Activated naive CD8-positive, alpha-beta T cell (primary cell): ENCODE measurements around the gene NLGN1.

Experiments used
- H3K27ac Mint-ChIP-seq: one replicate; pipeline ENCODE4 v1.8.0; 2021; ENCODE audit warnings: mixed read lengths
- H3K27me3 Mint-ChIP-seq: one replicate; pipeline ENCODE4 v1.8.0; 2021; ENCODE audit warnings: mixed read lengths
- H3K36me3 Mint-ChIP-seq: one replicate; pipeline ENCODE4 v1.8.0; 2021; ENCODE audit warnings: mixed read lengths
- H3K4me1 Mint-ChIP-seq: one replicate; pipeline ENCODE4 v1.8.0; 2021; ENCODE audit warnings: low read depth, mixed read lengths
- H3K4me3 Mint-ChIP-seq: one replicate; pipeline ENCODE4 v1.8.0; 2021; ENCODE audit warnings: mild to moderate bottlenecking, mixed read lengths
- H3K9me3 Mint-ChIP-seq: one replicate; pipeline ENCODE4 v1.8.0; 2021; ENCODE audit warnings: low read depth, mixed read lengths

The NLGN1 gene

DNA sequence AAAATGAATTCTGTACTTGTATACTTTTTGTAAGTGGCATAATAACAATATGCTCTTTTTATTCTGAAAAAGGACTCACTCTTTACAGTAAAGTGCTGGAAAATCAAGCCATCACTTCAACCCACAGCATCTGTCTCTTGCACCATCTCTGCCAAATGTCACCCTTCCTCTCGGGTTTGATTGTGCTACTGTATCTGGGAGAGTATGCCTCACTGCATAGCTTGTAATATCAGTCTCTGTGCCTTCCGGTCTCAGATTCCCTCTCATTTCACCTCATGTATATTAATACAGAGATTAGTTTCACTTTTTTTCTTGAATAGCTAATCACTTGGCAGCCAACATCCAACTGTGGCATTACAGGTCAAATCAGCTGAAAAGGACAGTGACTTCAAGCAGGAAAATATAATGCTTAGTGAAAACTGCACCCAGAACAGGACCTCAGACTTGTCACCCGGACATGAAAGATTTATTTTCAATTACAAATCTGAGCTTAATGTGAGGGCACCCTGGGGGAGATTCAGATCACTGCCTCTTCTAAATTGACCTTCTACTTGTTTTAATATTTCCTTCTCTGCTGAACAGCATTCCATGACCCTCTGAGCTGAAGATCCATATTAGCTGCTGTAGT lies 855.8 kb downstream of the NLGN1 start:
- no peaks in the 10 kb centered on the region for H3K4me1 Mint-ChIP-seq
- no peaks in the 10 kb centered on the region for H3K27me3 Mint-ChIP-seq
- H3K27ac Mint-ChIP-seq, result no peak overlapping the region
- H3K4me3 Mint-ChIP-seq, result no peak overlapping the region
- H3K36me3 Mint-ChIP-seq, result no peaks in the 10 kb centered on the region
- peaks cover 5% of the 10 kb centered on the region for H3K9me3 Mint-ChIP-seq

DNA sequence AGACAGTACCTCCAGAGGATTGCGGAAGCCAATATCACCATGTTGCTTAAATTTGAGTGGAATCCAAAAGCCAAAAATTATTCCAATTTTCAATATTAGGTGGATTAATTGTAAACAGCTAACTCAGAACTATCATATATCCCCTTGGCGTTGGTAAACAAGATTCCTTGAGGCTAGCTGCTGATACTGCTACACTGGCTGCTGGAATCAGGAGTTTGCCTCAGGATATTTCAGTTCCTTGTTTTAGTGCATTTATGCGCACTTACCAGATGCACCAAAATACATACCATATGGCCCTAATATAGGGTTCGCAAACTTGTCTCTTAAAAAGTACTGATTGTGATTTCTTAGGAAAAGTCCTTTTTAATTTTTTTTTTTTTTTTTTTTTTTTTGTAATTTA lies 856.4 kb downstream of the NLGN1 start:
- Mint-ChIP-seq H3K27ac (no peak overlapping the region), H3K4me3 (no peak overlapping the region), H3K27me3 (no peaks in the 10 kb centered on the region), H3K9me3 (peaks cover 5% of the 10 kb centered on the region), H3K36me3 (no peaks in the 10 kb centered on the region), H3K4me1 (no peaks in the 10 kb centered on the region)

DNA sequence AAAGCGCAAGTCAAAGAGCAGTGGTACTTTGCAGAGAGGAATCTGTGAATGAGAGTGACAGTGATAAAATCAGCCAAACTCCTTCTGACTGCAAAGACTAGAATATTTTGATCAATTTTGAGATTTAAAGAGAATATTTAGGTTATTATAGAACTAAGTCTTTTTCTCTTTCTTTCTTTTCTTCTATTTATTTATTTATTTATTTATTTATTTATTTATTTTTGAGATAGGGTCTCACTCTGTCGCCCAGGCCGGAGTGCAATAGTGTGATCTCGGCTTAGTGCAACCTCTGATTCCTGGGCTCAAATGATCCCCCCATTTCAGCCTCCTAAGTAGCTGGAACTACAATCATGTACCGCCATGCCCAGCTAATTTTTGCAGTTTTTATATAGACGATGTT lies 857.9 kb downstream of the NLGN1 start:
- Mint-ChIP-seq H3K36me3 (no peaks in the 10 kb centered on the region), H3K9me3 (peaks cover 5% of the 10 kb centered on the region), H3K4me1 (no peaks in the 10 kb centered on the region), H3K4me3 (no peak overlapping the region), H3K27ac (no peak overlapping the region), H3K27me3 (no peaks in the 10 kb centered on the region)

DNA sequence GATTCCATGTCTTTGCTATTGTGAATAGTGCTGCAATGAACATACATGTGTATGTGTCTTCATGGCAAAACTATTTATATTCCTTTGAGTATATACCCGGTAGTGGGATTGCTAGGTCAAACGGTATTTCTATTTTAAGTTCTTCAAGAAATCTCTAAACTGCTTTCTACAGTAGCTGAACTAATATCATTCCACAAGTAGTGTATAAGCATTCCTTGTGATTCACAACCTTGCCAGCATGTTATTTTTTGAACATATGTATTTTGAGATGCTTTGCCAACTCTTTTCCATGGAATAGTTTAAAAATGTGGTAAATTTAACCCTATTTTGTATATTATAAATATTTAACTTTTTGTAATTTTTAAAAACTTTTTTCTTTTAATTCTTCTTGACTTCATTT lies 868.9 kb downstream of the NLGN1 start:
- no peaks in the 10 kb centered on the region for H3K9me3 Mint-ChIP-seq
- H3K4me3 Mint-ChIP-seq, result no peak overlapping the region
- no peaks in the 10 kb centered on the region for H3K36me3 Mint-ChIP-seq
- no peaks in the 10 kb centered on the region for H3K27me3 Mint-ChIP-seq
- H3K4me1 Mint-ChIP-seq, result no peaks in the 10 kb centered on the region
- H3K27ac Mint-ChIP-seq, result no peak overlapping the region

DNA sequence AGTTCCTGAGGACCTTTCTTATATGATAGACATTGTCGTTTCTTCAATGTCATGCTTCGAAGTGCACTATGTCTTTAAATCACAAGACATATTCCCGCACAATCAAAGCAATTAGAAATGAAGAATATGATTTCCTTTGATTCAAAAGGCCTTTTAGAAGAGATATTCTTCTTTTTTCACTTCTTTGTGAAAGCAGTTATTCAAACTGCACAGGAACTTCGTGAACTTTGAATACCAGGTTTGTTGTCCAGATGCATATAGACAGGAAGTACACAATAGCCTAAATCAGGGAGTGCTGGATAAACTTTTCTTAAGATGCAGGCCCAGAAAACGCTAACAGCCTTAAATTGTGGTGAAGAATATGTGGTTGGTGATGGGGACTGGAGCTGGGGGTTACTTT lies 870.5 kb downstream of the NLGN1 start:
- H3K9me3 Mint-ChIP-seq, result no peaks in the 10 kb centered on the region
- H3K27me3 Mint-ChIP-seq, result no peaks in the 10 kb centered on the region
- no peaks in the 10 kb centered on the region for H3K36me3 Mint-ChIP-seq
- no peak overlapping the region for H3K4me3 Mint-ChIP-seq
- H3K27ac Mint-ChIP-seq, result no peak overlapping the region
- H3K4me1 Mint-ChIP-seq, result no peaks in the 10 kb centered on the region

DNA sequence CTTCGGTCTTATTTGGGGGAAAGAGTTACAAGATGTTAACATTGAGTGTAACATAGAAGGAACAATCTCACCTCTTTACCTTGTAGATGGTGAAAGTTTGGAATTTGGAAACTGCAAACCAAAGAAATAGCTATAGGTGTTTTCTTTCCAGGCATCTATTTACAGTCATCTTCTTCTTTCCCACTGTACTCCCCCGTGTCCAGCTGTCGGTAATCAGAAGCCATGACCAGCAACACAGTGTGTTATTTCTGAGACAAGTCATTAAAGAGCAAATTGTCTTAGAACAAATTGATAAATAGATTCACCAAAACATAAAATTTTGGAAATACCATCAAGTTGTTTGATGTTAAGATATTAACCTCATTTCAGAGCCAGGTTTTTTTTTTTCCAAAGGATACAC lies 871.0 kb downstream of the NLGN1 start:
- H3K4me1 Mint-ChIP-seq, result no peaks in the 10 kb centered on the region
- no peak overlapping the region for H3K4me3 Mint-ChIP-seq
- no peak overlapping the region for H3K27ac Mint-ChIP-seq
- H3K27me3 Mint-ChIP-seq, result no peaks in the 10 kb centered on the region
- H3K36me3 Mint-ChIP-seq, result no peaks in the 10 kb centered on the region
- H3K9me3 Mint-ChIP-seq, result no peaks in the 10 kb centered on the region

DNA sequence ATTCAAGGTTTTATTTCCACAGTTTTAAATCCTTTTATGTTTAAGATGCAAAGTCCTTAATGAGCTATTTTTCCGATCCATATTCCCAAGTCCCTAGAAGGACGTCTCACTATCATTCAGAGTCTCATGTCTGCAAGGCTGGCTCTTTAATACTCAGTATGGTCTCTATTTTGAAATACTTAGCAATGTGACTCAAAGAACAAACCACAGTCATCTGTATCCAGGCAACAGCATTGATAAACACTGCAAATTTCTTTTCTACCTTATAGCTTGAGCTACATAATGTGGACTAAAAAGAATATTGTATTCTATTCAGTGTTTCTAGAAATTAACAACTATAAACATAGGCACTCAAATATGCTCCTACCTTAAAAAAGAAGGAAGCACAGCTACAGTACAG lies 873.3 kb downstream of the NLGN1 start:
- H3K4me3 Mint-ChIP-seq, result no peak overlapping the region
- H3K4me1 Mint-ChIP-seq, result no peaks in the 10 kb centered on the region
- no peaks in the 10 kb centered on the region for H3K27me3 Mint-ChIP-seq
- no peaks in the 10 kb centered on the region for H3K9me3 Mint-ChIP-seq
- no peak overlapping the region for H3K27ac Mint-ChIP-seq
- no peaks in the 10 kb centered on the region for H3K36me3 Mint-ChIP-seq

DNA sequence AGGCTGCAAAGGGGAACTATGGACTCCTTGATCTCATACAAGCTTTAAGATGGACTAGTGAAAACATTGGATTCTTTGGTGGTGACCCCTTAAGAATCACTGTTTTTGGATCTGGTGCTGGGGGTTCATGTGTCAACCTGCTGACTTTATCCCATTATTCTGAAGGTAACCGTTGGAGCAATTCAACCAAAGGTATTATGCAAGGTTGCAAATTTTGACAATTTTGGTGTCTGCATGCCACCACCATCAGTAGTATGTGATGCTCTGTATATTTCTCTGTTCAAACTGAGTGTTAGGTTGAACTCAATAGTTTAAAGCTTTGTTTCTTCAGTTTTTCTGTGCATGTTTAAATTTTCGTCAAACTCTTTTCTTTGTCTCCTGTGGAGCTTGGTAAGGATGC lies 877.8 kb downstream of the NLGN1 start:
- Mint-ChIP-seq H3K27ac (no peak overlapping the region), H3K4me3 (no peak overlapping the region), H3K36me3 (no peaks in the 10 kb centered on the region), H3K27me3 (no peaks in the 10 kb centered on the region), H3K4me1 (no peaks in the 10 kb centered on the region), H3K9me3 (no peaks in the 10 kb centered on the region)

DNA sequence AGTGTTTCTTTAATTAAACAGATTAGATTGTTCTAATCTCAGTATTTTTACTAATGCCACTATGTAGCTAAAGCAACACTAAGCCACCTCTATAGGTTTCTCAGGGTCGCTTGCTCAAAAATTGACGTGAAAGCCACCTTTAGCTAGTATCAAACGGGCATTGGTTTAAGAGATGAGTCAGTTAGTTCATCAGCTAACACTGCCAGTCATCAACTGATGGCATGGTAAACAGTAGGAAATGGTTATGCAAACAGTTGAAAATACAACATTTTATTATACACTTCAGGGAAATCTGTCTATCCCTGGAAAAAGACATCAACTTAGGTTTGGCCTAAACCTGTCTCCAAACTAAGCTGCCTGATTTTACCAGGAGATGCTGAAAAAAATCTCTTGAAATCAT lies 879.3 kb downstream of the NLGN1 start:
- H3K36me3 Mint-ChIP-seq, result no peaks in the 10 kb centered on the region
- no peaks in the 10 kb centered on the region for H3K27me3 Mint-ChIP-seq
- H3K9me3 Mint-ChIP-seq, result no peaks in the 10 kb centered on the region
- H3K4me1 Mint-ChIP-seq, result no peaks in the 10 kb centered on the region
- H3K4me3 Mint-ChIP-seq, result no peak overlapping the region
- no peak overlapping the region for H3K27ac Mint-ChIP-seq

DNA sequence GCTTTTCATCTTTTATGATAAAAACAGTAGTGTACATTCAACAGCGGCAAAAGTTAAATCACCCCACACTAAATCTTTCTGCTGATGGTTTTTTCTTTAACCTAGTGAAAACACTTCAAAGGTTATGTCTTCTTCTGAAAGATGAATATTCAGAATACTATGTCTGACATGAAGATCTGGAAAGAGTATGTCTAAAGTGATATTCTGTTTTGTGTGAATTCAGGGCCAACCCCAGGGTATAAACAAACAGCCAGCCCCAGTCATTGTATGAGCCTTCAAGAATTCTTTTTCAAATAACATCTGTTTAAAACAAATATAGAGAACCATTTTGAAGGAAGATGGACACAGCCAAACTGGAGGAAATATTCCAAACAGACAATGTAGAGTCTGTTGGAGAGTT lies 880.5 kb downstream of the NLGN1 start:
- Mint-ChIP-seq H3K27ac (no peak overlapping the region), H3K4me1 (no peaks in the 10 kb centered on the region), H3K9me3 (no peaks in the 10 kb centered on the region), H3K27me3 (no peaks in the 10 kb centered on the region), H3K4me3 (no peak overlapping the region), H3K36me3 (no peaks in the 10 kb centered on the region)

DNA sequence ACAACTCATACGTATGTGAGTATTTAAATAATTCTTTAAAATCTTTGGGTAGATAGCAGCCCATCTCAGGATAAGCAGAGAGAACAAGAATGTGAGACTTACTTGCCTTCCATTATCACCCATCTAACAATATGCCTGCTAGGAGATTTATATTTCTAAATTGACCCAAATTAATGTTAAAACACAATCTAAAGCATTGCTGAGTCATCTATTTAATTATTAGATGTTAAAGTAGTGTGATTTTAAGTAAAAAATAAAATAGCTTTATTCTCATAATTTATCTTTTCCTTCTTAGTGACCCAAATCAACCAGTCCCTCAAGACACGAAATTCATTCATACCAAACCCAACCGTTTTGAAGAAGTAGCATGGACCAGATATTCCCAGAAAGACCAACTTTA lies 882.6 kb downstream of the NLGN1 start:
- no peaks in the 10 kb centered on the region for H3K9me3 Mint-ChIP-seq
- no peaks in the 10 kb centered on the region for H3K4me1 Mint-ChIP-seq
- H3K27ac Mint-ChIP-seq, result no peak overlapping the region
- H3K27me3 Mint-ChIP-seq, result no peaks in the 10 kb centered on the region
- no peaks in the 10 kb centered on the region for H3K36me3 Mint-ChIP-seq
- H3K4me3 Mint-ChIP-seq, result no peak overlapping the region

DNA sequence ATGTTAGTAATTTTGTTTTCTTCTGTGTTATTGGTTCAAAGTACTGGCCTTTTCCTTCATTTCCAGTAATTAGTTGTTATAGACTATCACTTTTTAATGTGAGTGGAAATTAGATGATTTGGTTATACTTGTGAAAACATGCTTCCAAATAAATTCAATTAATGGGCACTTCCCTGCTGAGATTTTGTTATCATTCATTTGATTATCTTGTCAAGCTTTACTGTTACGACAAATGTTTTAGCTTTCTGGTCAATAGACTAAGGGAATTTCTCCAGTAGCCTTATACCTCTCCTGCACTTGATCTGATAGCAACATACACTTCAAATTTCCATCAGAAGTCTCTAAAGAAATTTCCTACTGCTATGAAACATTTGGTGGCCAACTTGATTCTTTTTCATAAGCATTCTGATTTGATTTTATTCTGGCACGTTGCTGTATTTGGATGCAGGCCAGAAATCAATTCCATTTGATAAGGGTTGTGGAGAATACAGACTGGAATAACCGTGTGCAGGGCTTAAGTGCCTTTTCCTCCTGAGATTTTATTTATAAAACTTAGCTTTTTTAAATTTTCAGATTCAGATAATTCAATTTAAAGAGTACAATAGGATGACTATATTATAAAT lies 887.8 kb downstream of the NLGN1 start:
- Mint-ChIP-seq H3K4me1 (no peaks in the 10 kb centered on the region), H3K27me3 (no peaks in the 10 kb centered on the region)

DNA sequence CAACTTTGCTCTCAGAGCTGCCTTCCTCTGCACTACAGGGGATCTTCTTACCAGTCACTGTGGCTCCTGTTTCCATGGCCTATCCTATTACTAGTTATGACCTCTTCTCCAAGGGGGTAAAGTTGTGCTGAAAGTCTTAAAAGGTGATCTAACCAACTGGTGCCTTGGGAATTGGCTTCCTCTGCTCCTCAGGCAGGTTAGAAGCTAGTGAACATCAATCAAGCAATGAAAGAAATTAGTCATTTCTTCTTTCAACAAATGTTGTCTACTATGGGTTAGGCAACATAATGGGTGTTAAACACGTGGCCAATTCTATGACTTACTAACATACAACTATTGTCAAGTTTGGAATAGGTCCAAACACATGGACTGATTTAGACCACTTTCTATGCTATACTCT lies 890.2 kb downstream of the NLGN1 start:
- Mint-ChIP-seq H3K27me3 (no peaks in the 10 kb centered on the region), H3K4me3 (no peak overlapping the region), H3K27ac (no peak overlapping the region), H3K9me3 (peaks cover 4% of the 10 kb centered on the region), H3K36me3 (no peaks in the 10 kb centered on the region), H3K4me1 (no peaks in the 10 kb centered on the region)

More for the DNA sequence above, 887.8 kb downstream of the NLGN1 start:
- peaks cover 4% of the 10 kb centered on the region for H3K9me3 Mint-ChIP-seq
- H3K4me3 Mint-ChIP-seq, result no peak overlapping the region
- H3K36me3 Mint-ChIP-seq, result no peaks in the 10 kb centered on the region
- H3K27ac Mint-ChIP-seq, result no peak overlapping the region

DNA sequence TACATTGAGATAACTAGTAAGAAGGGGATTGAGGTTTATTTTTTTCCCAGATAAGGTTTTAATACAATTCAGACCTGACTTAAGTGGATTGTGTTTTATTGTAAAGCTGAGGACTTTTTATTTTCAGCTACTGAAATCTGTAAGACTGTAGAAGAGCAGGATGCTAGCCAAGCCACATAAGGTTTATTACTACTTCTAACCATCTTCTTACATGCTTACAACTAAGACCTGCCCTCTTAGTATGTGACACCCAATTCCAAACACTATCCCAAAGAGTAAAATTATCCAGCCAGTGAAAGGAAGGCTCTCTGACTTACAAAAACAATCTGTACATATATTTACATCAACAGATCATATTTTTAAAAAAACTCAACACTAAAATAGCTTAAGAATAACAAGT lies 897.1 kb downstream of the NLGN1 start:
- Mint-ChIP-seq H3K27me3 (no peaks in the 10 kb centered on the region), H3K4me3 (no peak overlapping the region), H3K36me3 (no peaks in the 10 kb centered on the region), H3K27ac (no peak overlapping the region), H3K9me3 (peaks cover 3% of the 10 kb centered on the region), H3K4me1 (no peaks in the 10 kb centered on the region)

DNA sequence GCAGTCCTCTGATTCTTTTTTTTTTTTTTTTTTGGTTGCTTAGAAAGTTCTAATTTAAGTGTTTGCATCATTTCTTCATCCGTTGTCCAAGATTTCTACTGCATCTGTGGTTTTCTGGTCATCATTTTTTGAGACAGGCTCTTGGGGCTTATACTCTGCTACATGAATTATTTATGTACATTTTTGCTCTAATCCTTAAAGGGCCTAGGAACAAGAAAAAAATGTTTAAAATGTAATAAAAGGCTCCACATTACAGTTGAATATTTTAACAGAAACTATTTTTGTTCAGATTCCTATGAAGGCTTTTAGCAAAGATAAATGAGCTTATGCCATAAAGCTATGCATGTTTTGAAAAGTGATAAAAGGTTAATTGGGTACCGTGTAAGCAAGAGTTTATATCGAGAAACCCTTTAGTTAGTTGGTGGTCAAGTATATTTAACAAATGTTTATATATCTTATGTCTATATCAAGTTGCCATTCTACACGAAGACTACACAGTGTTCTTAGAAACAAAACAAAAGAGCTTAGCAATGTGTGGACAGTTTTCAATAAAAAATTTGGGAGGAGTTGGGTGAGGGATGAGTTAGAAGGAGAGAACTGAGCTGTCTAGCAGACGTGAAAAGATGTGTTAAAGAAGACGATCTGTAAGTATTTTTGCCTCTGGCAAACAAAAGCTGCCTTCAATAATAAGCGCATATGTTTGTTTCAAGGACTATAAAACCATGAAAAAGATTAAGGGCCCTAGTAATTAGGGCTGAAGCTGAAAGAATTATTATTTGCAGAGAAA lies 898.0 kb downstream of the NLGN1 start:
- H3K27ac Mint-ChIP-seq, result no peak overlapping the region
- H3K9me3 Mint-ChIP-seq, result peaks cover 3% of the 10 kb centered on the region
- H3K4me3 Mint-ChIP-seq, result no peak overlapping the region
- no peaks in the 10 kb centered on the region for H3K4me1 Mint-ChIP-seq
- H3K36me3 Mint-ChIP-seq, result no peaks in the 10 kb centered on the region
- H3K27me3 Mint-ChIP-seq, result no peaks in the 10 kb centered on the region
